Endothelial cell of umbilical vein (primary cell): ENCODE measurements around the gene IQSEC3. TPM values are rescaled to one million over a fixed set of nuclear protein-coding genes. Genes with fewer than 3 reads are reported as not detected.

Experiments
- BruUV-seq: library from RNA; stranded (reverse); fragments of 400-500 nt; replicated peaks from 2 replicates; lab custom pipeline; 2021; lab: Mats Ljungman, UMichigan
- CTCF ChIA-PET: fragments of 300-600, 350-600 bp; sonication (Branson Sonifier 250); formaldehyde crosslinking; loops from one replicate; lab custom pipeline; 2021; ENCODE audit warnings: antibody characterized with exemption, inconsistent platforms; lab: Charles Lee
- POLR2A ChIA-PET: fragments of 300-600, 350-600 bp; sonication (Branson Sonifier 250); formaldehyde crosslinking; loops from one replicate; lab custom pipeline; 2021; ENCODE audit warnings: antibody characterized with exemption, inconsistent platforms; lab: Charles Lee
- DNase-seq: peaks from one replicate; pipeline ENCODE4 v3.0.0-alpha.2; 2011; ENCODE audit warnings: low read depth, low spot score
- FAIRE-seq: peaks from 2 replicates; lab custom pipeline; 2011; peaks lifted over from hg19 to GRCh38; lab: Jason Lieb, UNC
- H2AFZ ChIP-seq: 2 replicates; pipeline ENCODE4 v1.6.0; 2012; ENCODE audit warnings: low read depth, low read length, control low read depth, inconsistent platforms
- H3K27ac ChIP-seq: 2 replicates; pipeline ENCODE4 v1.5.1; 2011; ENCODE audit warnings: low read depth, mild to moderate bottlenecking, control low read depth, low read length, moderate library complexity; ENCODE audit not compliant: insufficient read depth
- H3K27me3 ChIP-seq, 2 experiments: 2 replicates each; pipeline versions ENCODE4 v1.6.0 to v1.6.1; 2011; ENCODE audit warnings: low read length in 2 of 2, mixed read lengths in 1 of 2; ENCODE audit not compliant: control insufficient read depth in 2 of 2, insufficient read depth in 2 of 2
- H3K36me3 ChIP-seq, 2 experiments: 2 replicates in 1 of 2; 3 replicates in 1 of 2; pipeline ENCODE4 v1.5.1; 2011; ENCODE audit warnings: low read length in 2 of 2, mild to moderate bottlenecking in 1 of 2, moderate library complexity in 1 of 2; ENCODE audit not compliant: control insufficient read depth in 2 of 2, insufficient read depth in 2 of 2; ENCODE audit errors: extremely low read depth in 1 of 2
- H3K4me1 ChIP-seq: 3 replicates; pipeline ENCODE4 v1.5.1; 2011; ENCODE audit warnings: mild to moderate bottlenecking, low read length; ENCODE audit not compliant: control insufficient read depth, insufficient read depth; ENCODE audit errors: extremely low read depth
- H3K4me2 ChIP-seq: 2 replicates; pipeline ENCODE4 v1.6.1; 2011; ENCODE audit warnings: low read length, control low read depth, mixed read lengths; ENCODE audit not compliant: insufficient read depth
- H3K4me3 ChIP-seq, 3 experiments: fragments of 200-600 bp in 1 of 3; sonication (generic), shearing (Covaris generic) in 1 of 3; replicated peaks in 1 of 3; 2 replicates each; pipeline ENCODE4 v1.5.1; 2011 to 2016; ENCODE audit warnings: control low read depth in 3 of 3, low read length in 3 of 3, mild to moderate bottlenecking in 2 of 3, inconsistent platforms in 1 of 3, low read depth in 1 of 3, moderate library complexity in 1 of 3; ENCODE audit not compliant: insufficient read depth in 1 of 3
- H3K79me2 ChIP-seq: 2 replicates; pipeline ENCODE4 v1.6.0; 2012; ENCODE audit warnings: low read length, inconsistent platforms; ENCODE audit not compliant: control insufficient read depth, insufficient read depth
- H3K9ac ChIP-seq: replicated peaks from 2 replicates; pipeline ENCODE3; 2011; ENCODE audit warnings: low read length, control low read depth; ENCODE audit not compliant: insufficient read depth; ENCODE audit errors: extremely low read depth
- H3K9me1 ChIP-seq: replicated peaks from 3 replicates; pipeline ENCODE4 v1.6.0; 2011; ENCODE audit warnings: mild to moderate bottlenecking, low read length; ENCODE audit not compliant: control insufficient read depth, insufficient read depth; ENCODE audit errors: extremely low read depth
- H3K9me3 ChIP-seq: replicated peaks from 2 replicates; pipeline ENCODE4 v1.5.1; 2012; ENCODE audit warnings: low read length, inconsistent platforms; ENCODE audit not compliant: control insufficient read depth, insufficient read depth
- H4K20me1 ChIP-seq: replicated peaks from 2 replicates; pipeline ENCODE3; 2011; ENCODE audit warnings: mild to moderate bottlenecking, low read length; ENCODE audit not compliant: control insufficient read depth, insufficient read depth; ENCODE audit errors: extremely low read depth
- EZH2 ChIP-seq: IDR thresholded peaks from 2 replicates; pipeline ENCODE4 v1.6.1; 2012; ENCODE audit warnings: borderline replicate concordance, low read depth, mild to moderate bottlenecking, moderate library complexity, low read length, inconsistent platforms; ENCODE audit not compliant: severe bottlenecking
- FOS ChIP-seq: IDR thresholded peaks from 2 replicates; pipeline ENCODE4 v1.6.1; 2011; ENCODE audit warnings: mild to moderate bottlenecking, low read length, moderate library complexity, borderline replicate concordance; ENCODE audit not compliant: insufficient read depth
- GATA2 ChIP-seq: IDR thresholded peaks from 2 replicates; pipeline ENCODE4 v1.7.0; 2011; ENCODE audit warnings: low read depth, mild to moderate bottlenecking, moderate library complexity, mixed read lengths, low read length; ENCODE audit not compliant: insufficient read length, insufficient read depth
- JUN ChIP-seq: IDR thresholded peaks from 2 replicates; pipeline ENCODE4 v1.6.1; 2011; ENCODE audit warnings: borderline replicate concordance, low read depth; ENCODE audit not compliant: insufficient read length, insufficient read depth
- MYC ChIP-seq: IDR thresholded peaks from one replicate; pipeline ENCODE4 v1.6.1; 2011; ENCODE audit warnings: mild to moderate bottlenecking, low read depth, low read length
- POLR2A ChIP-seq: IDR thresholded peaks from 2 replicates; pipeline ENCODE4 v1.6.1; 2012; ENCODE audit warnings: low read depth, mild to moderate bottlenecking, control low read depth, low read length
- POLR2AphosphoS5 ChIP-seq: IDR thresholded peaks from 2 replicates; pipeline ENCODE4 v1.6.1; 2012; ENCODE audit warnings: low read depth, mild to moderate bottlenecking, control low read depth, low read length, moderate library complexity; ENCODE audit not compliant: insufficient read depth
- dilution Hi-C: fragments of 300-500 bp; cut with MboI; formaldehyde crosslinking; loops from one replicate; pipeline ENCODE4 v1.15.0; 2019; ENCODE audit warnings: low sequenced_read_pairs; ENCODE audit not compliant: extremely low pct_ligation_motif_present
- intact Hi-C: fragments of 100-400 bp; cut with micrococcal nuclease; formaldehyde crosslinking; loops from one replicate; pipeline ENCODE4 v1.10.0; 2022
- polyA plus RNA-seq, 4 experiments: library from polyadenylated mRNA; depleted of rRNA in 3 of 4; stranded (reverse) in 3 of 4; unstranded in 1 of 4; fragments of >200 nt; gene quantifications; 2 replicates each; pipeline versions ENCODE4 v1.2.1 to v1.2.3, GENCODE V29; 2011 to 2012; ENCODE audit warnings: missing spikeins in 1 of 4
- total RNA-seq: library from RNA; stranded (reverse); gene quantifications from 2 replicates; pipeline ENCODE4 v1.2.3, GENCODE V29; 2021
- TF ChIP-seq, protein P1 (sequence below), 2 donors: IDR thresholded peaks; 1 replicate in 1 of 2; 2 replicates in 1 of 2; pipeline ENCODE4 v1.5.1; 2011; ENCODE audit warnings: low read length in 2 of 2, mild to moderate bottlenecking in 2 of 2, moderate library complexity in 2 of 2, control low read depth in 1 of 2, inconsistent platforms in 1 of 2, low read depth in 1 of 2; ENCODE audit not compliant: insufficient read depth in 1 of 2; ENCODE audit errors: extremely low read depth in 1 of 2
- TF ChIP-seq, protein P2 (sequence below): IDR thresholded peaks from 2 replicates; pipeline ENCODE4 v1.6.1; 2011; ENCODE audit not compliant: insufficient read depth, insufficient read length

Gene IQSEC3
- total and polyA plus RNA-seq, 2 donors (not counting 3 experiments of a cell fraction or from before 2014, with no cell fraction given), result not detected

DNA sequence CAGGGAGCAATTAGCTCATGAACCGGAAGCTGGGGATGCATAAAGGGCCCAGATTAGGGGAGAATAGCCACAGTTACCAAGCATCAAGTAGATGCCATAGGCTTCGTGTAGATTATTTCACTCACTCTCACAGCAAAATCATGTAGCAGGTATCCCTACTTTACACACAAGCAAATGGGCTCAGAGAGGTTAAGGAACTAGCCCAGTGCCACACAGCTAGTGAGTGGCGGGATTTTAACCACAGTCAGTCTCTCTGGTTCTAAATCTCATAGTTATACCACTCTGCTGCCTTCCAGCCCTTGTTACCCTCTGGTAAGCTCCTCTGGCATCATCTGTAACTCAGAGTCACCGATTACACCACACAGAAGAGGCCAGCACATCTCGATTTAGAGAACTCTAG lies 49.0 kb downstream of the IQSEC3 start:
- Histone ChIP-seq H3K36me3 (no peaks in the 10 kb centered on the region), H3K27me3 (peaks cover 4 to 8% of the 10 kb centered on the region in 2 experiments), H3K4me3 (no peak overlapping the region), H3K4me1 (no peaks in the 10 kb centered on the region), H4K20me1 (no peaks in the 10 kb centered on the region), H3K4me2 (no peak overlapping the region), H3K9me1 (no peaks in the 10 kb centered on the region), H3K27ac (no peak overlapping the region), H3K9ac (no peak overlapping the region), H2AFZ (no peak overlapping the region), H3K79me2 (no peaks in the 10 kb centered on the region), H3K9me3 (no peaks in the 10 kb centered on the region)
- FAIRE-seq, result no peak
- ChIA-PET POLR2A (no interaction called here), CTCF (no interaction called here)
- intact Hi-C loops (no loop called here), dilution Hi-C loops (no loop called here)
- no peak for DNase-seq
- TF ChIP-seq, protein P1, sequence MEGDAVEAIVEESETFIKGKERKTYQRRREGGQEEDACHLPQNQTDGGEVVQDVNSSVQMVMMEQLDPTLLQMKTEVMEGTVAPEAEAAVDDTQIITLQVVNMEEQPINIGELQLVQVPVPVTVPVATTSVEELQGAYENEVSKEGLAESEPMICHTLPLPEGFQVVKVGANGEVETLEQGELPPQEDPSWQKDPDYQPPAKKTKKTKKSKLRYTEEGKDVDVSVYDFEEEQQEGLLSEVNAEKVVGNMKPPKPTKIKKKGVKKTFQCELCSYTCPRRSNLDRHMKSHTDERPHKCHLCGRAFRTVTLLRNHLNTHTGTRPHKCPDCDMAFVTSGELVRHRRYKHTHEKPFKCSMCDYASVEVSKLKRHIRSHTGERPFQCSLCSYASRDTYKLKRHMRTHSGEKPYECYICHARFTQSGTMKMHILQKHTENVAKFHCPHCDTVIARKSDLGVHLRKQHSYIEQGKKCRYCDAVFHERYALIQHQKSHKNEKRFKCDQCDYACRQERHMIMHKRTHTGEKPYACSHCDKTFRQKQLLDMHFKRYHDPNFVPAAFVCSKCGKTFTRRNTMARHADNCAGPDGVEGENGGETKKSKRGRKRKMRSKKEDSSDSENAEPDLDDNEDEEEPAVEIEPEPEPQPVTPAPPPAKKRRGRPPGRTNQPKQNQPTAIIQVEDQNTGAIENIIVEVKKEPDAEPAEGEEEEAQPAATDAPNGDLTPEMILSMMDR (IDR thresholded peaks at IDR 0.05; ENCODE audit: extremely low read depth in 1 of 2, insufficient read depth in 1 of 2, low read depth in 1 of 2, low read length in 2 of 2), result no peak
- TF ChIP-seq GATA2 (no peak), MYC (no peak), POLR2A (no peak), FOS (no peak), EZH2 (no peak), JUN (no peak), POLR2AphosphoS5 (no peak)
- TF ChIP-seq, protein P2, sequence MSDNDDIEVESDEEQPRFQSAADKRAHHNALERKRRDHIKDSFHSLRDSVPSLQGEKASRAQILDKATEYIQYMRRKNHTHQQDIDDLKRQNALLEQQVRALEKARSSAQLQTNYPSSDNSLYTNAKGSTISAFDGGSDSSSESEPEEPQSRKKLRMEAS, result no peak
- BruUV-seq, result no TSS peak
